ENCODE measurements around the gene ZGRF1. TPM values are rescaled to one million over a fixed set of nuclear protein-coding genes. Genes with fewer than 3 reads are reported as not detected.
A peak's percentile ranks its signal among the peaks of the same experiment; 100 is the strongest.
"Not testable (repeated sequence)": the region's sequence is repeated elsewhere in the genome, so short reads cannot be mapped to it uniquely, and the experiment has no call there.

The ZGRF1 gene
- total and polyA plus RNA-seq, 3 experiments from 2014 or later: 0.92 to 26.9 (median 22.9) TPM

DNA sequence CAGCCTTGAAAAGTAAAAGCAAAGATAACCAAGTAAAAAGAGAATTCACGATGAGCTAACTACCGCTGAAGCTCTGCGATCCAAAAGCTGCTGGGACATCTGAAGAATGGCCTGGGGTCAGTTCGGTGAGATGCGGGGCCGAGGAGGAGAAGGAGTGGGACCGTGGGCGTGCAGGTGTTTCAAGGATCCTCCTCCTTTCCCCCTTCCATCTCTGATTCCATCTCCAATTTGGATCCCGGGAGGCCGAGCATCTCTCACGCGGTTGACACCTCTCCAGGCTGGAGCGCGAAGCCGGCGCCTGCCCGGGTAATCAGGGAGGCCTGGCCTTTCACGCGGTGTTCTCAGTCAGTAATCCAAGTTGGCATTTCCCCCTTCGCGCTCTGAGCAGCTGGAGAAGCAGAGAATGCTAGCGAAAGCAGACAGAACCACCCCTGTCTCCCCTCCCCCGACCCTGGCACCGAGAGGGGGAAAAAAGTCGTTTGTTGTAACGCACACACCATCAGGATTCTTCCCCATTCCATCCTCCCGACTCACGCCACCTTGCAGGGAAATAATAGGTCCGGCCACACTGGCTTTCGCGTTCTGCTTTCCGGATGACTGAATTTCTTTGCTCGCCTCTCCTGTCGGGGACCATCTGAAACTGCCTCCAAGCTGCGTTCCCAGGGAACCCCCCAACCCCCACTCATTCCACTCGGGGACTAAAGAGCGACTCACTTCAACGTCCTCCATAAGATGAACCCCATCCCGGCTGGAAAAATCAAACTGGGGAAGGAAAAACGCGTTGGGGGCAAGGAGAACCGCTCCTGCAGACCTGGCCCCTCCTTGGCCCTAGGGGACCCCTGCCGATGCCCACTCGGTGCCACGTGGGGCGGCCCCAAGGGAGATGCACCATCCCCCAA lies 127.2 kb downstream of the ZGRF1 start:
- no peak for DNase-seq
- ChIA-PET CTCF (interaction anchor here (8.5 kb wide), 1 partner anchor 14 kb away, joined by 55 read pairs; no protein-coding TSS in a partner anchor), POLR2A (no interaction called here)
- H3K4me3 Mint-ChIP-seq: peak overlapping the region; percentile 15 to 73 (median 67)
- H3K27ac ChIP-seq (ENCODE audit: low read depth, low read length): no peak overlapping the region
- peaks cover 5 to 22% (median 14%) of the 10 kb centered on the region in 5 donors for H3K9me3 Mint-ChIP-seq
- peaks cover 34 to 40% (median 40%) of the 10 kb centered on the region in 3 donors for H3K4me1 Mint-ChIP-seq
- H3K27me3 ChIP-seq (ENCODE audit: insufficient read depth, low read length, poor library complexity, severe bottlenecking): peaks cover 67% of the 10 kb centered on the region
- H3K27me3 Mint-ChIP-seq: peaks cover 66 to 86% of the 10 kb centered on the region in 2 donors
- H3K36me3 Mint-ChIP-seq: no peaks in the 10 kb centered on the region
- no peaks in the 10 kb centered on the region for H3K36me3 ChIP-seq (ENCODE audit: insufficient read depth, low read length)
- H3K9me3 ChIP-seq (ENCODE audit: low read length): no peaks in the 10 kb centered on the region
- no peak overlapping the region for H3K4me3 ChIP-seq (ENCODE audit: low read length)
- peaks cover 27% of the 10 kb centered on the region for H3K4me1 ChIP-seq (ENCODE audit: insufficient read depth, low read length)
- peak overlapping the region in 2 of 8 donors; percentile 46 to 64 for H3K27ac Mint-ChIP-seq

DNA sequence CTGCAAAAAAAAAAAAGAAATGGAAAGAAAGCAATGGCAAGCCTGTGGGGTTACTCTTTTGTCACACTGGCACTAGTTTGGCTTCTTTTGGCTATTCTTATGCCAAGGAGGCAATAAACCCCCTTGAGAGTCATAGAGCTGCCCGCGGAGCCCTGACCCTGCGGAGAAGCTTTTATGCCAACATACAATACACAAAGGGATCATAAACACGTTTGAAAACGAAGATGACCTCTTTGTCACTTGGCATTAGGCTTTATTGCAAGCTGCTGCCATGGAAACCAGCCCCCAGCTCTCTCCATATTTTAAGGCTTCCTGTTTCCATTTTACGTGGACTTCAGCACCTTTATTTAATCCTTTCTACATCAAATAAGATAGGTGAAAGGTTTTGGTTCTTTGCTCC lies 128.4 kb downstream of the ZGRF1 start:
- H3K9me3 Mint-ChIP-seq: peaks cover 4 to 22% (median 12%) of the 10 kb centered on the region in 5 donors

DNA sequence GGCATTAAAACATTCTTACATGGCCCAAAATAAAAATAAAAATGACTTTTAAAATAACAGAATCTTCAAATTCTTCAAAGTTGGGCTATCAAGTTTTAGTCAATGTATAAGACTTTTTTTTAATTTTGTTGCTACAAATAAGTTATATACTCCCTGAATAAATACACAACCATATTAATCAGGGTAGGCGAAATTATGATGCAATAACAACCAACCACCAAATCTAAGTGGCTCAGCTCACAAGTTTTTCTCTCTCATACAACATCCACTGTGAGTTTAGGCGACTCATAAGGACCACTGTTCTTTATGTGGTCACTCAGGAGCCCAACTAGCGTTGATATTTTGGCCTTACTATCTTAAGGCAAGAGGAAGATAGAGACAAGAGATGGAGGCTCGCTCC lies 131.9 kb downstream of the ZGRF1 start:
- peaks cover 25% of the 10 kb centered on the region for H3K27me3 ChIP-seq (ENCODE audit: insufficient read depth, low read length, poor library complexity, severe bottlenecking)

More for the DNA sequence above, 128.4 kb downstream of the ZGRF1 start:
- no peak overlapping the region for H3K4me3 ChIP-seq (ENCODE audit: low read length)
- peak overlapping the region in 2 of 7 donors; percentile 1 to 67 for H3K4me3 Mint-ChIP-seq
- ChIA-PET POLR2A (no interaction called here), CTCF (interaction anchor here (8.5 kb wide), 1 partner anchor 15 kb away, joined by 55 read pairs; no protein-coding TSS in a partner anchor)
- H3K27me3 ChIP-seq (ENCODE audit: insufficient read depth, low read length, poor library complexity, severe bottlenecking): peaks cover 57% of the 10 kb centered on the region
- H3K4me1 ChIP-seq (ENCODE audit: insufficient read depth, low read length): peaks cover 21% of the 10 kb centered on the region
- peak overlapping the region in 1 of 8 donors; percentile 46 for H3K27ac Mint-ChIP-seq
- no peaks in the 10 kb centered on the region for H3K36me3 Mint-ChIP-seq
- peaks cover 27 to 31% (median 31%) of the 10 kb centered on the region in 3 donors for H3K4me1 Mint-ChIP-seq
- peaks cover 56 to 83% of the 10 kb centered on the region in 2 donors for H3K27me3 Mint-ChIP-seq
- H3K36me3 ChIP-seq (ENCODE audit: insufficient read depth, low read length): no peaks in the 10 kb centered on the region
- no peak for DNase-seq
- H3K9me3 ChIP-seq (ENCODE audit: low read length): no peaks in the 10 kb centered on the region
- H3K27ac ChIP-seq (ENCODE audit: low read depth, low read length): no peak overlapping the region

DNA sequence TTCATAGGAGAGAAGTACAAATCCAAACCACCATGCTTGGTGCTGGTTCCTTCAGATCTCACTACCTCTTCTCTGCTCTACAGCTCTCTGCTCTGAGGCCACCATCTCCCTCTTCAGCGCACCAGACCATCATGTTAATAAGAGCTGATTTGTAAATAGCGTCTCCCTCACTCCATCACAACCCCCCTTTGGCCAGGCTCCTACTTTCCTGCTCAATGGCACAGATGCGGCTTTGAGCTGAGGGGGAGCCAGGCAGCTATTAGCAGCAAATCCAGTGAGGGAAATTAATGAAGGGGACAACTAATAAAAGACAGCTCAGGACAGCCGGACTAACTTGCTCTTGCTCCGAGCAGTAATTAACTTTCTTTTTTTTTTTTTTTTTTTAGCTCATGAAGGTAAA lies 133.8 kb downstream of the ZGRF1 start:
- POLR2A ChIA-PET: no interaction called here
- H3K27me3 Mint-ChIP-seq: peaks cover 8 to 72% of the 10 kb centered on the region in 2 donors
- no peak overlapping the region for H3K27ac ChIP-seq (ENCODE audit: low read depth, low read length)

More for the DNA sequence above, 131.9 kb downstream of the ZGRF1 start:
- peaks cover 24 to 76% of the 10 kb centered on the region in 2 donors for H3K27me3 Mint-ChIP-seq
- H3K9me3 ChIP-seq (ENCODE audit: low read length): no peaks in the 10 kb centered on the region
- peaks cover 13 to 14% (median 14%) of the 10 kb centered on the region in 3 donors for H3K4me1 Mint-ChIP-seq
- H3K36me3 ChIP-seq (ENCODE audit: insufficient read depth, low read length): no peaks in the 10 kb centered on the region
- H3K4me3 ChIP-seq (ENCODE audit: low read length): no peak overlapping the region
- H3K27ac Mint-ChIP-seq: no peak overlapping the region
- CTCF ChIA-PET: interaction anchor here (1.3 to 8.5 kb wide), 2 partner anchors 18 to 19 kb away, joined by 3 to 55 read pairs; no protein-coding TSS in a partner anchor
- no peaks in the 10 kb centered on the region for H3K36me3 Mint-ChIP-seq
- H3K4me1 ChIP-seq (ENCODE audit: insufficient read depth, low read length): peaks cover 8% of the 10 kb centered on the region
- no peak overlapping the region for H3K27ac ChIP-seq (ENCODE audit: low read depth, low read length)
- H3K4me3 Mint-ChIP-seq: no peak overlapping the region
- POLR2A ChIA-PET: no interaction called here
- DNase-seq: no peak
- no peaks in the 10 kb centered on the region for H3K9me3 Mint-ChIP-seq

DNA sequence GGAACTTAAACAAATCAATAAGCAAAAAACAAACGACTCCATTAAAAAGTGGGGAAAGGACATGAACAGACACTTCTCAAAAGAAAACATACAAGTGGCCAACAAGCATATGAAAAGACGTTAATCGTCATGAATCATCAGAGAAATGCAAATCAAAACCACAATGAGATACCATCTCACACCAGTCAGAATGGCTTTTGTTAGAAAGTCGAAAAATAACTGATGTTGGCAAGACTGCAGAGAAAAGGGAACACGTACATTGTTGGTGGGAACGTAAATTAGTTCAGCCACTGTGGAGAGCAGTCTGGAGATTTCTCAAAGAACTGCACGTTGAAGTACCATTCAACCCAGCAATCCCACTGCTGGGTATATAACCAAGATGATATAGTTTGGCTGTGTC lies 144.4 kb downstream of the ZGRF1 start:
- Mint-ChIP-seq H3K27me3 (peaks cover 8 to 22% of the 10 kb centered on the region in 2 donors), H3K9me3 (peaks cover 13 to 23% (median 14%) of the 10 kb centered on the region in 5 donors), H3K36me3 (peaks cover 0 to 6% (median 0%) of the 10 kb centered on the region in 3 donors), H3K4me1 (no peaks in the 10 kb centered on the region), H3K27ac (no peak overlapping the region), H3K4me3 (no peak overlapping the region)
- no peaks in the 10 kb centered on the region for H3K27me3 ChIP-seq (ENCODE audit: insufficient read depth, low read length, poor library complexity, severe bottlenecking)
- H3K4me1 ChIP-seq (ENCODE audit: insufficient read depth, low read length): no peaks in the 10 kb centered on the region
- no peak for DNase-seq
- no peak overlapping the region for H3K27ac ChIP-seq (ENCODE audit: low read depth, low read length)
- H3K36me3 ChIP-seq (ENCODE audit: insufficient read depth, low read length): no peaks in the 10 kb centered on the region
- POLR2A ChIA-PET: no interaction called here
- CTCF ChIA-PET: no interaction called here
- H3K9me3 ChIP-seq (ENCODE audit: low read length): no peaks in the 10 kb centered on the region
- H3K4me3 ChIP-seq (ENCODE audit: low read length): no peak overlapping the region

More for the DNA sequence above, 133.8 kb downstream of the ZGRF1 start:
- H3K27ac Mint-ChIP-seq: peak overlapping the region in 1 of 8 donors; percentile 27
- H3K9me3 Mint-ChIP-seq: no peaks in the 10 kb centered on the region
- H3K4me3 ChIP-seq (ENCODE audit: low read length): no peak overlapping the region
- no peaks in the 10 kb centered on the region for H3K4me1 ChIP-seq (ENCODE audit: insufficient read depth, low read length)
- DNase-seq: no peak
- H3K36me3 Mint-ChIP-seq: no peaks in the 10 kb centered on the region
- H3K36me3 ChIP-seq (ENCODE audit: insufficient read depth, low read length): no peaks in the 10 kb centered on the region
- no peaks in the 10 kb centered on the region for H3K9me3 ChIP-seq (ENCODE audit: low read length)
- peaks cover 6% of the 10 kb centered on the region for H3K27me3 ChIP-seq (ENCODE audit: insufficient read depth, low read length, poor library complexity, severe bottlenecking)
- CTCF ChIA-PET: interaction anchor here (1.2 kb wide), 1 partner anchor 21 kb away, joined by 5 read pairs; no protein-coding TSS in a partner anchor
- no peak overlapping the region for H3K4me3 Mint-ChIP-seq
- H3K4me1 Mint-ChIP-seq: no peaks in the 10 kb centered on the region

DNA sequence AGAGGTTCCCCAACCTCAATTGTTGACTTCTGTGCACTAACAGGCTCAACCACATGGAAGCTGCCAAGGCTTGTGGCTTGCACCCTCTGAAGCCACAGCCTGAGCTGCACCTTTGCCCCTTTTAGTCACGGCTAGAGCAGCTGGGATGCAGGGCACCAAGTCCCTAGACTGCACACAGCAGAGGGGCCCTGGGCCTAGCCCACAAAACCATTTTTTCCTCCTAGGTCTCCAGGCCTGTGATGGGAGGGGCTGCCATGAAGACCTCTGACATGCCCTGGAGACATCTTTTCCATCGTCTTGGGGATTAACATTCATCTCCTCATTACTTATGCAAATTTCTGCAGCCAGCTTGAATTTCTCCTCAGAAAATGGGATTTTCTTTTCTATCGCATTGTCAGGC lies 145.9 kb downstream of the ZGRF1 start:
- H3K4me1 Mint-ChIP-seq; DNase-seq; H3K4me3 ChIP-seq (ENCODE audit: low read length); H3K36me3 Mint-ChIP-seq; H3K4me1 ChIP-seq (ENCODE audit: insufficient read depth, low read length); CTCF ChIA-PET; H3K36me3 ChIP-seq (ENCODE audit: insufficient read depth, low read length); H3K27me3 ChIP-seq (ENCODE audit: insufficient read depth, low read length, poor library complexity, severe bottlenecking); H3K4me3 Mint-ChIP-seq; H3K9me3 ChIP-seq (ENCODE audit: low read length); H3K27ac ChIP-seq (ENCODE audit: low read depth, low read length); H3K27ac Mint-ChIP-seq; POLR2A ChIA-PET: not testable (repeated sequence)
- Mint-ChIP-seq H3K9me3 (peaks cover 13 to 23% (median 14%) of the 10 kb centered on the region in 5 donors), H3K27me3 (peaks cover 12 to 26% of the 10 kb centered on the region in 2 donors)

Other genes with a start within 250 kb of the ZGRF1 start
- gene NEUROG2, start 120.7 kb downstream of the ZGRF1 start, total RNA-seq: not detected
- not detected for gene NEUROG2, start 120.7 kb downstream of the ZGRF1 start, polyA plus RNA-seq
- 10 to 100 TPM; 46.1 to 48.5 TPM for gene LARP7, start 234 bp upstream of the ZGRF1 start, total RNA-seq
- 51.4 TPM for gene LARP7, start 234 bp upstream of the ZGRF1 start, polyA plus RNA-seq

Measured in CD8-positive, alpha-beta memory T cell (primary cell).